Memory B cell (primary cell): ENCODE measurements around the gene NET1.
"Not testable (repeated sequence)": the region's sequence is repeated elsewhere in the genome, so short reads cannot be mapped to it uniquely, and the experiment has no call there.

ENCODE experiments used
- ATAC-seq: fragments of 150-1000 bp; cut with Tn5 transposase; 2 replicates; pipeline ENCODE4 v1.10.0; 2021; ENCODE audit warnings: low read depth, mild to moderate bottlenecking, moderate library complexity
- DNase-seq, 2 donors: peaks; one replicate each; pipeline ENCODE4 v3.0.0; 2022; ENCODE audit warnings: low spot score in 2 of 2
- H3K27ac Mint-ChIP-seq: one replicate; pipeline ENCODE4 v1.8.0; 2022; ENCODE audit warnings: mild to moderate bottlenecking, moderate library complexity, mixed read lengths
- H3K27me3 Mint-ChIP-seq: one replicate; pipeline ENCODE4 v1.8.0; 2022; ENCODE audit warnings: mixed read lengths
- H3K36me3 Mint-ChIP-seq: one replicate; pipeline ENCODE4 v1.8.0; 2022; ENCODE audit warnings: mild to moderate bottlenecking, mixed read lengths
- H3K4me1 Mint-ChIP-seq: one replicate; pipeline ENCODE4 v1.8.0; 2022; ENCODE audit warnings: mixed read lengths
- H3K4me3 Mint-ChIP-seq: one replicate; pipeline ENCODE4 v1.8.0; 2022; ENCODE audit warnings: mild to moderate bottlenecking, moderate library complexity, mixed read lengths
- H3K9me3 Mint-ChIP-seq: one replicate; pipeline ENCODE4 v1.8.0; 2022; ENCODE audit warnings: mixed read lengths

The NET1 gene

DNA sequence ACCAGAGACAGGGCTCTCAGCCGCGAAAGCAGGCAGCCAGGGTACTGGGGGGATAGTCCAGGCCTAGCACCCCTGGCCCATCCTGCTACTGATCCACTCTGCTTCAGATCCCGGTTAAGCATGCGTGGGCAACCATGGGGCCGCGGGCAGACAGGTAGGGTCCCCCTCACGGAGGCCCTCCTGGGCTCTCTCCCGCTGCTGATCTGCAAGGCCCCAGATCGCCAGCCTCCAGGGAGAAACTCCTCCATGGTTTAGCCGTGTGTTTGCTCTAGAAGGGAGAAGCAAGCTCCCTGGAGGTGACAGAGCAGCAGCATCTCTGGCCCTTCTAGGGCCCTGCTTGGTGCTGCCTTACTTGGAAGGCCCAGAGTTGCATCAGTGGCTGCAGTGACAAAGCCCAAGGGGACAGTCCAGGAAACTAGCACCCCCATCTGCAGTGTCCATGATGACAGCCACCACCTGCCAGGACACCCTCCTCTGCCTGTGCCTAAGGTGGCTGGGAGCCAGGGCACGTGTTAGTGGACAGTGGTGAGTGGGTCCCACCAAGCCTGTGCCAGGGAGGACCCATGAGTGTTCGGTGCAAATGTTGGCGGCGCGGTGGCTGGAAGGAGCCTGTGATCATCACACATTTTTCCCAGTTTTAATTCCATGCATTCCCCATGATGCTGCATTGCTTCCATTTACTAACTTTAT is 57.9 kb downstream of the NET1 start:
- Mint-ChIP-seq H3K27me3 (peaks cover 6% of the 10 kb centered on the region), H3K27ac (no peak overlapping the region), H3K4me1 (no peaks in the 10 kb centered on the region), H3K4me3 (no peak overlapping the region), H3K36me3 (peaks cover 3% of the 10 kb centered on the region), H3K9me3 (no peaks in the 10 kb centered on the region)
- DNase-seq (no peak), ATAC-seq (no peak)

DNA sequence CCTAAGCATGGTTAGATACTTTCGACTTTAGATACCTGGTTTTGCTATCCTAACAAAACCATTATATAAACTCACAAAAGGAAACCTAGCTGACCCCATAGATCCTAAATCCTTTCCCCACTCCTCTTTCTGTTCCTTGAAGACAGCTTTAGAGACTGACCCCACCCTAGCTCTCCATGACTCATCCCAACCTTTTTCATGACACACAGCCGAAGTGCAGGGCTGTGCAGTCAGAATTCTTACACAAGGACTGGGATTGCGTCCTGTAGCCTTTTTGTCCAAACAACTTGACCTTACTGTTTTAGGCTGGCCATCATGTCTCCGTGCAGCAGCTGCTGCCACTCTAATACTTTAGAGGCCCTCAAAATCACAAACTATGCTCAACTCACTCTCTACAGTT is 62.3 kb downstream of the NET1 start:
- DNase-seq, ATAC-seq, H3K4me1 Mint-ChIP-seq, H3K9me3 Mint-ChIP-seq, H3K27ac Mint-ChIP-seq, H3K27me3 Mint-ChIP-seq, H3K4me3 Mint-ChIP-seq, H3K36me3 Mint-ChIP-seq: not testable (repeated sequence)

DNA sequence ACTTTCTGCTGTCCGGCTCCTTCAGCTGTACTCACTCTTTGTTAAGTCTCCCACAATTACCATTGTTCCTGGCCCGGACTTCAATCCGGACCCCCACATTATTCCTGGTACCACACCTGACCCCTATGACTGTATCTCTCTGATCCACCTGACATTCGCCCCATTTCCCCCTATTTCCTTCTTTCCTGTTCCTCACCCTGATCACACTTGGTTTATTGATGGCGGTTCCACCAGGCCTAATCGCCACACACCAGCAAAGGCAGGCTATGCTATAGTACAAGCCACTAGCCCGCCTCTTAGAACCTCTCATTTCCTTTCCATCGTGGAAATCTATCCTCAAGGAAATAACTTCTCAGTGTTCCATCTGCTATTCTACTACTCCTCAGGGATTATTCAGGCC is 62.7 kb downstream of the NET1 start:
- not testable (repeated sequence) for H3K36me3 Mint-ChIP-seq, H3K27ac Mint-ChIP-seq, H3K9me3 Mint-ChIP-seq, DNase-seq, ATAC-seq, H3K4me1 Mint-ChIP-seq, H3K4me3 Mint-ChIP-seq
- H3K27me3 Mint-ChIP-seq = peaks cover 11% of the 10 kb centered on the region

DNA sequence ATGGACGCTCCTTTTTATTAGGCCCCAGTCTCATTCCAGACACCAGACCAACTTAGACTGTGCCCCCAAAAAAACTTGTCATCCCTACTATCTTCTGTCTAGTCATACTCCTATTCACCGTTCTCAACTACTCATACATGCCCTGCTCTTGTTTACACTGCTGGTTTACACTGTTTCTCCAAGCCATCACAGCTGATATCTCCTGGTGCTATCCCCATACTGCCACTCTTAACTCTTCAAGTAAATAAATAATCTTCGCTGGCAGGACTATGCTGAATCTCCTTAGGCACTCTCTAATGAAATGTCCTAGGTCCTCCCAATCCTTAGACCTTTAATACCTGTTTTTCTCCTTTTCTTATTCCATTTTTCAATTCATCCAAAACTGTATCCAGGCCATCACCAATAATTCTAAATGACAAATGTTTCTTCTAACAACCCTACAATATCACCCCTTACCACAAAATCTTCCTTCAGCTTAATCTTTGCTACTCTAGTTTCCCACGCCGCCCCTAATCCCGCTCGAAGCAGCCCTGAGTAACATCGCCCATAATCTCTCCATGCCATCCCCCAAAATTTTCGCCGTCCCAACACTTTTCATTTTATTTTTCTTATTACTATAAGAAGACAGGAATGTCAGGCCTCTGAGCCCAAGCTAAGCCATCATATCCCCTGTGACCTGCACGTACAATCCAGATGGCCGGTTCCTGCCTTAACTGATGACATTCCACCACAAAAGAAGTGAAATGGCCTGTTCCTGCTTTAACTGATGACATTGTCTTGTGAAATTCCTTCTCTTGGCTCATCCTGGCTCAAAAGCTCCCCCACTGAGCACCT is 63.8 kb downstream of the NET1 start:
- not testable (repeated sequence) for ATAC-seq, H3K27ac Mint-ChIP-seq, H3K36me3 Mint-ChIP-seq, DNase-seq, H3K4me3 Mint-ChIP-seq, H3K4me1 Mint-ChIP-seq, H3K9me3 Mint-ChIP-seq
- peaks cover 13% of the 10 kb centered on the region for H3K27me3 Mint-ChIP-seq

DNA sequence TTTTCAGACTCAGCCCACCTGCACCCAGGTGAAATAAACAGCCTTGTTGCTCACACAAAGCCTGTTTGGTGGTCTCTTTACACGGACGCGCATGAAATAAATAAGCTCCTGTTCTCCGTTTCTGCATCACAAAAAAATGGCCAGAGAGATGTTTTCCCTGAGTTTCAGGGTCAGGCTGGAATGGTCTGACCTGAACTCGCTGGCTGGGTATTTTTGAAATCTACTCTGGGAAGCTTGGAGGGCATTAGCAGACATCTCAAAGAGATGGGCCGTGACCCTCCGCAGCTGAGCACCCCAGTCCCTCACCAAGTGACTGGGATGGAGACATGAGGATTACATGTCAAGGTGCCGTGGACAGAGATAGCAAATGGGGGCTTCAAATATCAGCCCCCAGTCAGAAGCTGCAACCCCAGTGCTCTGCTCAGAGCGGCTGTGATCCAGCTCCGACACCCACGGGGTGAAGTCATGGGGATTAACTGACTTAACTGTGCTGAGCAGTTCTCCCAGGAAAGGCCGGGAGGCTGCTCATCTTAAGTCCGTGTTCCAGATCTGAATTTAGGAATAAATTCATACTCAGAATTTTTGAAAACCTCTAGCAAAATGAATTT is 64.7 kb downstream of the NET1 start:
- H3K4me1 Mint-ChIP-seq = peaks cover 8% of the 10 kb centered on the region
- DNase-seq = no peak
- H3K27ac Mint-ChIP-seq = no peak overlapping the region
- ATAC-seq = no peak
- no peaks in the 10 kb centered on the region for H3K9me3 Mint-ChIP-seq
- no peaks in the 10 kb centered on the region for H3K36me3 Mint-ChIP-seq
- H3K4me3 Mint-ChIP-seq = no peak overlapping the region
- peaks cover 15% of the 10 kb centered on the region for H3K27me3 Mint-ChIP-seq

DNA sequence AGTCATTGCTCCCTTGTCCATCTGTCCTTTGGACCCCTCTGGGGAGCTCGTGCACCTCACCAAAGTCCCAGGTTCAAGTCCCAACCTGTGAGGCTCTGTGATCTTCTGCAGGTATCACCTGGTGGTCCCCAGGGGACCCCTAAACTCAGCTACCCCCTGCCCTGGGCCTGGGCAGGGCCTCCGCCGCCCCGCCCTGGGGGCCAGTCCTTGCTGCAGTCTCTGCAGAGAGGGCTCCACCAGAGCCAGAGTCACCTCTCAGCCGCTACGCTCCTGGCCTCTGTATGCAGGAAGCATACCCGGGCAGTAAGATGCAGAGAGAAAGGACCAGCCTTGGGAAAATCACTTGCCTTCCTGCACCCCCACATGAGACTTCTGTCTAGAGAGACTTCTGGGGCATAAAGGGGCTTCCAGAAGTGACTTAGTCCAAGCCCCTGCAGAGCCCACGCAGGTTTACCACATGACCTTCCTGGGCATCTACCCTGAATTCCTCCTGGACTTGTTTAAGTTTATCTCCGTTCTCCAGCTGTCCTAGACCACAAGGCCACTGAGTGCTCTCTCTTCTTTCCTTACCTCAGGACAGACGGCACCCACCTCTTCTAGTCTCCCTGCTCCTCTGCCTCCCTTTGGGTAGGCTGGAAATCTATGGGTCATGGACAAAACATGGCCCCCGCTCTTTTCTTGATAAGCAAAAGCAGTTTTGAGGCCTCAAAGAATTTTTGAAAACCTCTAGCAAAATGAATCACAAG is 65.8 kb downstream of the NET1 start:
- Mint-ChIP-seq H3K27ac (no peak overlapping the region), H3K4me3 (no peak overlapping the region), H3K9me3 (no peaks in the 10 kb centered on the region), H3K27me3 (peaks cover 16% of the 10 kb centered on the region), H3K4me1 (peaks cover 8% of the 10 kb centered on the region), H3K36me3 (no peaks in the 10 kb centered on the region)
- DNase-seq = no peak
- ATAC-seq = no peak

DNA sequence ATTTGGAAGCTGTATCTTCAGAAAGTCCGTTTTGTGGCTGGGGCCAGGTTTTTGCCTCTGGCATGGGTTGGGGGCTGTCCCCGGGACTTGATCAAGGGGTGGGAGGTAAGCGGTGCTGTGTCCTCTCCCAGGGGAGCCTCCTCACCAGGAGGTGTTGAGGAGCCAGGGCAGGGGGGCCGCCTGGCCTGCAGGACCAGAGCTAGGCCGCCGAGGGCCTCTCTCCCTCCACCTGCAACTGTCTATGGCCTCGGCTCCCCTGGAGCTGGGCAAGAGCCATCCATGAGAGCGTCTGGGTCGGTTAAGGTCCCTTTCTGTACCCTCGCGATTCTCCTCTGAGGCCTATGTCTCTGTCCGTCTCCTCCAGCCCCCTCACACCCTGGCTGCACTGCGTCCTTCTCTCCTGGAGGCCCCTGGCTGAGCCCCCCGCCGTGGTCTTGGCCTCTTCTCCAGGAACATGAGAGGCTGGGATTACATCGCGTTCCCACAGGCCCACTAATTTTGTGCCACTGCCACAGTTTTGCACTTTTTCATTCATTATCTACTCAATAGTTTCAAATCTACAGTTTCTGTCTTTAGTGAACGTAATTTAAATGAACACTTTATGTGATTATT is 66.4 kb downstream of the NET1 start:
- peaks cover 8% of the 10 kb centered on the region for H3K4me1 Mint-ChIP-seq
- no peak overlapping the region for H3K27ac Mint-ChIP-seq
- DNase-seq (no peak), ATAC-seq (no peak)
- no peaks in the 10 kb centered on the region for H3K9me3 Mint-ChIP-seq
- no peak overlapping the region for H3K4me3 Mint-ChIP-seq
- no peaks in the 10 kb centered on the region for H3K36me3 Mint-ChIP-seq
- H3K27me3 Mint-ChIP-seq = peaks cover 18% of the 10 kb centered on the region

DNA sequence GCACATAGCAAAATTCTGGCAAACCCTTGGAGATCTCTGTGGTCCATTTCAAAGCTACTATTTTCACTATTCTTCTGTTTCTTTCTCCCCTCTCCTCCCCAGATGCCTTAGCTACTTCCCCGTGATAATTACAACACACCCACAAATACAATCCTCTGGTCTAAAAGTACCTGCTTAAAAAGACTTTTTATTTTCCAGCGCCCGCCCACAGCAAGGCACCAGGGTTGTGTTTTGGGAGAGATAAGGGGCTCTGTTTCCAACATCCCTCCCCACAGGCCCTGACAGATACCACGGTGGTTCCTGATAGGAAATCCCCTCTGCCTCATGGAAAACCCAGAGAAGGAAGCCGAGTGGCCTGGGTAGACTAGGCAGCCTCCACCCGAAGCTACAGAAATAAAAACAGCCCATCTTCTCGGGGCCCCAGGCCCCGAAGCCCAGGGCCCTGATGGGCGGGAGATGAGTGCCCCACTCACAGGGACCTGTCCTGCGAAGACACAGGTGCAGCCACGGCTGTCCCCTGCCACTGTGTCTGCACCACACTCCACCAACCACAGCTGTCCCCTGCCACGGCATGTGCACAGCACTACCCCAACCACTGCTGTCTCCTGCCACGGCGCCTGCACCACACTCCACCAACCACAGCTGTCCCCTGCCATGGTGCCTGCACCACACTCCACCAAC is 67.3 kb downstream of the NET1 start:
- no peak for DNase-seq
- H3K27ac Mint-ChIP-seq = peak overlapping the region; percentile 12

DNA sequence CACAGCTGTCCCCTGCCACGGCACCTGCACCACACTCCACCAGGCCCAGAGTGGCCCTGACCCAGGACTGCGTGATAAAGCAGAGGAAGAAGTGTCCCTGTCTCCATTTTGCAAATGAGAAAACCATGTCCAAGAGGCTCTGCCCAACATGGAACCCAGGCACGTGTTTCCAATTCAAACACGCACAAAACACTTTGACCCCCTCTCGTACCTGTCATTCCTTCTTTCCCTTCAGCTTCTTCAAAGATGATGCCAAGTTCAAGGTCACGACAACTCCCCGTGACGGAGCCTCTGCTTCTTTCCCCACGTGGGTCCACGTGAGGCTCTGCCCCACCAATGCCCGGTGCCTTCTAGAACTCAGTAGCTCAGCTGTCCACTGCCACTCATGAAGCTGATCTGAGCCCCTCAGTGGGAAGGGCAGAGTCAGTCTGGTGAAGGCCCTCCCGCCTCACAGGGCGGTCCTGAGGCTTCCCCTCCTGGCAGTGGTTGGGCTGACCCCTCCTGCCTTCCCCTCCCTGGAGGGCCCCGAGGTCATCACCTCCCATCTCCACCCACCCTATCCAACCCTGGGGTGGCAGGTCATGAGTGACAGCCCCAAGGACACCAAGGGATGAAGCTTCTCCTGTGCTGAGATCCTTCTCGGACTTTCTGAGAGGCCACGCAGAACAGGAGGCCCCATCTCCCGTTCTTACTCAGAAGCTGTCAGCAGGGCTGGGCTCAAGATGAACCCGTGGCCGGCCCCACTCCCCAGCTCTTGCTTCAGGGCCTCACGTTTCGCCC is 68.0 kb downstream of the NET1 start:
- Mint-ChIP-seq H3K9me3 (no peaks in the 10 kb centered on the region), H3K4me3 (no peak overlapping the region), H3K36me3 (no peaks in the 10 kb centered on the region), H3K27ac (peak overlapping the region; percentile 12), H3K27me3 (peaks cover 19% of the 10 kb centered on the region), H3K4me1 (peaks cover 8% of the 10 kb centered on the region)
- ATAC-seq (no peak), DNase-seq (no peak)

More for the DNA sequence above, 67.3 kb downstream of the NET1 start:
- H3K9me3 Mint-ChIP-seq = no peaks in the 10 kb centered on the region
- ATAC-seq = no peak
- peaks cover 8% of the 10 kb centered on the region for H3K4me1 Mint-ChIP-seq
- H3K4me3 Mint-ChIP-seq = no peak overlapping the region
- H3K27me3 Mint-ChIP-seq = peaks cover 15% of the 10 kb centered on the region
- H3K36me3 Mint-ChIP-seq = no peaks in the 10 kb centered on the region

DNA sequence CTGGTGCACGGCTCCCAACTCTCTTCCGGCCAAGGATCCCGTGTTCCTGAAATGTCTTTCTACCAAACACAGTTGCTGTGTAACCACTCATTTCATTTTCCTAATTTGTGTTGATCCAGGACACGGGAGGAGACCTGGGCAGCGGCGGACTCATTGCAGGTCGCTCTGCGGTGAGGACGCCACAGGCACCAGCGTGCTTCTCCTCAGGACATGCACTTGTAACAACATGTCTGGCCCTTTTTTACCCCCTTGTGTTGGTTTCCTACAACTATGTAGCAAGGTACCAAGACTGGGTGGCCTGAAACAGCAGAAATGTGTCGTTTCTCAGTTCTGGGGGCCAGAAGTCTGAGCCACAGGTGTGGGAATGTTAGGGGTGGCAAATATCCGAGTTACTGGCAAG is 68.8 kb downstream of the NET1 start:
- ATAC-seq (no peak), DNase-seq (no peak)
- Mint-ChIP-seq H3K4me1 (peaks cover 8% of the 10 kb centered on the region), H3K4me3 (no peak overlapping the region), H3K27ac (no peak overlapping the region), H3K9me3 (no peaks in the 10 kb centered on the region), H3K36me3 (no peaks in the 10 kb centered on the region), H3K27me3 (peaks cover 19% of the 10 kb centered on the region)

DNA sequence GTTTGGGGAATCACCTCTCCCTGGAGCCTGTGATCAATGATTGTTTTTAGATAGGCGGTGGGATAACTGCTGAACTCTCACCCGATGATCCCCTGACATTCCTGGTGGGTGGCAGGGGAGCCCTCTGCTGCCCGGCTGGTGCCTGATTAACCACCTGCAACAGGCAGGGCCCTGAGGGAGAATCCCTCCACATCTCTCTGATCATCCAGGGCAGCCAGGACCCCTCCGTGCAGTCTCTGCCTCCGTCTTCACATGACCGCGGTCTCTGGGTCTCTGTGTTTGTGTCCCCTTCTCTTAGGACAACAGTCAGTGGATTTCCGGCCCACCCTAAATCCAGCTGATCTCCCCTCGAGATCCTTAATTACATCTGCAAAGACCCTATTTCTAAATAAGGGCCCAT is 69.7 kb downstream of the NET1 start:
- Mint-ChIP-seq H3K27me3 (peaks cover 21% of the 10 kb centered on the region), H3K4me1 (peaks cover 8% of the 10 kb centered on the region), H3K27ac (no peak overlapping the region), H3K4me3 (no peak overlapping the region), H3K36me3 (no peaks in the 10 kb centered on the region), H3K9me3 (no peaks in the 10 kb centered on the region)
- ATAC-seq (no peak), DNase-seq (no peak)

DNA sequence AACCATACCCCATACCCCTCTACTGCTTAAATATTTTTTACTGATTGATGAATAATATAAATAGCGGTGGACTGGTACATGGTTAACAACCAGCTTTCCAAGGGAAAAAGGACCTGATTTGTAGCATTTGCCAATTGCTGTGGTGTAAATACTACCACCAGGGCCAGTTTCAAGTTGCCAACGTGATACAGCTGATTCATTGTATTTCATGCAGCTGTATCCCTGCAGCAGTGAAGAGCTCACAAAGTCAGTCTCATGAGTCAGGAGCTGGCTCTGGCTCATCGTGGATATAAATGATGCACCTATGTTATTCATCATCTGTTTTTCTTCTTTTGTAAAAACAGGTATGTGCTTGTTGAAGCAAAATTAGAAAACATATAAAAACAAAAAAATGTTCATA is 71.8 kb downstream of the NET1 start:
- peaks cover 8% of the 10 kb centered on the region for H3K4me1 Mint-ChIP-seq
- ATAC-seq (no peak), DNase-seq (no peak)
- H3K36me3 Mint-ChIP-seq = no peaks in the 10 kb centered on the region
- no peak overlapping the region for H3K4me3 Mint-ChIP-seq
- no peaks in the 10 kb centered on the region for H3K9me3 Mint-ChIP-seq
- peaks cover 24% of the 10 kb centered on the region for H3K27me3 Mint-ChIP-seq
- no peak overlapping the region for H3K27ac Mint-ChIP-seq

DNA sequence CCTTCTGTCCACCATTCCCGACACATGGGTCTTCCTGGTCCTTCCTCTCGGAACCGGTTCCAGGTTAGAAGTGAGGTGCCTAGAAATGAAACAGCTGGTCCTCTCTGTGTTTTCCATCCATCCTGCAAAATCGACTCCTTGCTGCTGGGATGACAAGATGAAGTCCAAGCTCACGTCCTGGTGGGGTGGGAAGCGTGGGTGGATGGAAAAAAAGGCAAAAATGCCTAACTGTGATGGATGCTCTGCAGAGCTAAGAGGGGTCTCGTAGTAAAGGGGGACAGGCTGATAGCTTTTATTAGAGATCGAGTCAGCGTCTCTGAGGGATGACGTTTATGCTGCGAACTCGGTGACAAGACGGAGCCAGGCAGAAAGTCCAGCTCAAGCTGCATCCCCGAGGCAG is 72.9 kb downstream of the NET1 start:
- Mint-ChIP-seq H3K27me3 (peaks cover 22% of the 10 kb centered on the region), H3K4me1 (peaks cover 3% of the 10 kb centered on the region), H3K27ac (no peak overlapping the region), H3K4me3 (no peak overlapping the region), H3K9me3 (no peaks in the 10 kb centered on the region), H3K36me3 (no peaks in the 10 kb centered on the region)
- ATAC-seq = no peak
- no peak for DNase-seq
